WTC11 (cell line): ENCODE measurements around the gene VAV2. TPM values are rescaled to one million over a fixed set of nuclear protein-coding genes. Genes with fewer than 3 reads are reported as not detected.

ENCODE experiments used
- ATAC-seq: fragments of 200-7000 bp; cut with Tn5 transposase; 2 replicates; pipeline ENCODE4 v1.10.0; 2021; ENCODE audit warnings: mild to moderate bottlenecking, moderate library complexity
- CTCF ChIA-PET: fragments of 300-600 bp; sonication (Branson Sonifier 250); formaldehyde crosslinking; loops from one replicate; lab custom pipeline; 2021; ENCODE audit warnings: antibody characterized with exemption; lab: Charles Lee
- POLR2A ChIA-PET: fragments of 350-600 bp; sonication (Branson Sonifier 250); formaldehyde crosslinking; loops from one replicate; lab custom pipeline; 2021; ENCODE audit warnings: antibody characterized with exemption; lab: Charles Lee
- DNase-seq: peaks from one replicate; pipeline ENCODE4 v3.0.0; 2021; ENCODE audit warnings: low spot score
- H3K27ac Mint-ChIP-seq: 2 replicates; pipeline ENCODE4 v1.8.0; 2021; ENCODE audit warnings: mixed read lengths
- H3K27me3 Mint-ChIP-seq: 2 replicates; pipeline ENCODE4 v1.8.0; 2021; ENCODE audit warnings: low read depth, mild to moderate bottlenecking, moderate library complexity, mixed read lengths
- H3K36me3 Mint-ChIP-seq: 2 replicates; pipeline ENCODE4 v1.8.0; 2021; ENCODE audit warnings: mixed read lengths
- H3K4me1 Mint-ChIP-seq: 2 replicates; pipeline ENCODE4 v1.8.0; 2022; ENCODE audit warnings: mixed read lengths
- H3K4me3 Mint-ChIP-seq: 2 replicates; pipeline ENCODE4 v1.8.0; 2021; ENCODE audit warnings: mild to moderate bottlenecking, moderate library complexity, mixed read lengths
- H3K9me3 Mint-ChIP-seq: 2 replicates; pipeline ENCODE4 v1.8.0; 2021; ENCODE audit warnings: mixed read lengths
- CREB1 ChIP-seq: sonication (generic); formaldehyde crosslinking; IDR thresholded peaks from 2 replicates; pipeline ENCODE4 v1.8.0; 2023; ENCODE audit warnings: mild to moderate bottlenecking, missing genetic modification reagents
- CTCF ChIP-seq: fragments of 200-600 bp; IDR thresholded peaks from 2 replicates; pipeline ENCODE4 v1.8.0; 2022; ENCODE audit warnings: antibody characterized with exemption
- EMX1 ChIP-seq: fragments of 250-450 bp; sonication (Bioruptor Pico); IDR thresholded peaks from 2 replicates; pipeline ENCODE4 v1.8.0; 2021; ENCODE audit warnings: mild to moderate bottlenecking
- FOXJ3 ChIP-seq: sonication (generic); formaldehyde crosslinking; IDR thresholded peaks from 2 replicates; pipeline ENCODE4 v1.9.0; 2021; ENCODE audit warnings: missing genetic modification reagents, mild to moderate bottlenecking, borderline replicate concordance
- FOXP1 ChIP-seq: sonication (generic); formaldehyde crosslinking; IDR thresholded peaks from 2 replicates; pipeline ENCODE4 v1.8.0; 2022; ENCODE audit warnings: missing genetic modification reagents, mild to moderate bottlenecking, moderate library complexity, borderline replicate concordance
- GRHL2 ChIP-seq: fragments of 250-450 bp; sonication (Bioruptor Pico); IDR thresholded peaks from 2 replicates; pipeline ENCODE4 v1.8.0; 2022; ENCODE audit warnings: mild to moderate bottlenecking, moderate library complexity; ENCODE audit not compliant: insufficient replicate concordance, severe bottlenecking
- GTF2I ChIP-seq: fragments of 250-450 bp; sonication (Bioruptor Pico); conservative IDR thresholded peaks from 2 replicates; pipeline ENCODE4 v1.4.0; 2021; ENCODE audit warnings: mild to moderate bottlenecking
- IRF2 ChIP-seq: sonication (generic); formaldehyde crosslinking; IDR thresholded peaks from 2 replicates; pipeline ENCODE4 v1.8.0; 2022; ENCODE audit warnings: low read depth, missing genetic modification reagents, borderline replicate concordance
- KAT7 ChIP-seq: sonication (generic); formaldehyde crosslinking; IDR thresholded peaks from 2 replicates; pipeline ENCODE4 v1.8.1; 2023; ENCODE audit warnings: missing genetic modification reagents, mild to moderate bottlenecking, borderline replicate concordance
- MLX ChIP-seq: sonication (generic); formaldehyde crosslinking; IDR thresholded peaks from 2 replicates; pipeline ENCODE4 v1.8.1; 2023; ENCODE audit warnings: mild to moderate bottlenecking, missing genetic modification reagents, moderate library complexity
- MXD4 ChIP-seq: fragments of 250-450 bp; sonication (Bioruptor Pico); IDR thresholded peaks from 2 replicates; pipeline ENCODE4 v1.8.0; 2021; ENCODE audit warnings: mild to moderate bottlenecking, moderate library complexity, borderline replicate concordance
- NFE2L1 ChIP-seq: sonication (generic); formaldehyde crosslinking; IDR thresholded peaks from 2 replicates; pipeline ENCODE4 v1.8.1; 2023; ENCODE audit warnings: missing genetic modification reagents
- NFYB ChIP-seq: sonication (generic); formaldehyde crosslinking; conservative IDR thresholded peaks from 2 replicates; pipeline ENCODE4 v1.8.0; 2022; ENCODE audit warnings: low read depth, missing genetic modification reagents
- PRRX2 ChIP-seq: fragments of 250-450 bp; sonication (Bioruptor Pico); IDR thresholded peaks from 2 replicates; pipeline ENCODE4 v1.8.0; 2021; ENCODE audit warnings: mild to moderate bottlenecking
- RORB ChIP-seq: fragments of 250-450 bp; sonication (Bioruptor Pico); IDR thresholded peaks from 2 replicates; pipeline ENCODE4 v1.9.0; 2021; ENCODE audit warnings: mild to moderate bottlenecking
- SMAD4 ChIP-seq: sonication (generic); formaldehyde crosslinking; IDR thresholded peaks from 2 replicates; pipeline ENCODE4 v1.8.0; 2022; ENCODE audit warnings: mild to moderate bottlenecking, missing genetic modification reagents
- SOX15 ChIP-seq: fragments of 250-450 bp; sonication (Bioruptor Pico); IDR thresholded peaks from 2 replicates; pipeline ENCODE4 v1.9.0; 2021; ENCODE audit warnings: mild to moderate bottlenecking
- SP1 ChIP-seq: sonication (generic); formaldehyde crosslinking; conservative IDR thresholded peaks from 2 replicates; pipeline ENCODE4 v1.8.1; 2022; ENCODE audit warnings: missing genetic modification reagents
- TEAD4 ChIP-seq: sonication (generic); formaldehyde crosslinking; IDR thresholded peaks from 2 replicates; pipeline ENCODE4 v1.8.0; 2022; ENCODE audit warnings: mild to moderate bottlenecking, missing genetic modification reagents
- TP53 ChIP-seq: sonication (generic); formaldehyde crosslinking; IDR thresholded peaks from 2 replicates; pipeline ENCODE4 v1.8.1; 2023; ENCODE audit warnings: mild to moderate bottlenecking, missing genetic modification reagents
- ZBTB21 ChIP-seq: sonication (generic); formaldehyde crosslinking; IDR thresholded peaks from 2 replicates; pipeline ENCODE4 v1.8.1; 2023; ENCODE audit warnings: mild to moderate bottlenecking, missing genetic modification reagents, borderline replicate concordance
- ZNF121 ChIP-seq: sonication (generic); formaldehyde crosslinking; IDR thresholded peaks from 2 replicates; pipeline ENCODE4 v1.8.0; 2023; ENCODE audit warnings: missing genetic modification reagents
- ZNF317 ChIP-seq: sonication (generic); formaldehyde crosslinking; IDR thresholded peaks from 2 replicates; pipeline ENCODE4 v1.8.1; 2023; ENCODE audit warnings: low read depth, mild to moderate bottlenecking, moderate library complexity, missing genetic modification reagents, borderline replicate concordance
- ZNF423 ChIP-seq: fragments of 250-450 bp; sonication (Bioruptor Pico); IDR thresholded peaks from 2 replicates; pipeline ENCODE4 v2.1.2; 2022; ENCODE audit warnings: mild to moderate bottlenecking, moderate library complexity
- ZNF532 ChIP-seq: fragments of 250-450 bp; sonication (Bioruptor Pico); IDR thresholded peaks from 2 replicates; pipeline ENCODE4 v1.9.0; 2021; ENCODE audit warnings: mild to moderate bottlenecking, borderline replicate concordance
- total RNA-seq: library from RNA; stranded (reverse); gene quantifications from 3 replicates; pipeline ENCODE4 v1.2.3, GENCODE V29; 2021

VAV2 gene
- total RNA-seq, 1 experiment from 2014 or later: 39.7 TPM

- TF ChIP-seq TEAD4 (CRISPR knock-in tag) (no peak), GTF2I (CRISPR knock-in tag) (no peak), PRRX2 (CRISPR knock-in tag) (no peak), ZNF532 (no peak), NFYB (CRISPR knock-in tag) (no peak)
- ChIA-PET CTCF (interaction anchor here (0.8 to 2.1 kb wide), 3 partner anchors 13 to 162 kb away, joined by 3 to 14 read pairs (median 4); partner anchors contain the start of gene BRD3OS), POLR2A (no interaction called here)
- peaks cover 19% of the 10 kb centered on the region for H3K9me3 Mint-ChIP-seq
- peak overlapping the region; percentile 74 for H3K27ac Mint-ChIP-seq
- no peaks in the 10 kb centered on the region for H3K27me3 Mint-ChIP-seq
- H3K36me3 Mint-ChIP-seq: peaks cover 22% of the 10 kb centered on the region
- ATAC-seq: no peak
- H3K4me1 Mint-ChIP-seq: peaks cover 12% of the 10 kb centered on the region
- no peak overlapping the region for H3K4me3 Mint-ChIP-seq
- no peak for DNase-seq
Observed at GRCh38 chr9:133863257-133863592, 128.9 kb downstream of the VAV2 start.

GRCh38 chr9:133862585-133863256 lies 129.4 kb downstream of the VAV2 start:
- Mint-ChIP-seq H3K9me3 (peaks cover 19% of the 10 kb centered on the region), H3K27ac (peak overlapping the region; percentile 74), H3K4me1 (peaks cover 12% of the 10 kb centered on the region)
- CTCF ChIA-PET: interaction anchor here (1.1 to 1.4 kb wide), 2 partner anchors 14 to 162 kb away, joined by 4 to 6 read pairs; partner anchors contain the start of gene BRD3OS
- ATAC-seq (no peak), DNase-seq (no peak)
- TF ChIP-seq SP1 (no peak), EMX1 (CRISPR knock-in tag) (no peak)
- TF ChIP-seq, all 79 proteins: peak for 0
- no peak overlapping the region for H3K4me3 Mint-ChIP-seq
- peaks cover 22% of the 10 kb centered on the region for H3K36me3 Mint-ChIP-seq
- POLR2A ChIA-PET: no interaction called here
- H3K27me3 Mint-ChIP-seq: no peaks in the 10 kb centered on the region

GRCh38 chr9:133861692-133862091 lies 130.4 kb downstream of the VAV2 start:
- no peak overlapping the region for H3K27ac Mint-ChIP-seq
- TF ChIP-seq MXD4 (no peak), ZNF317 (no peak), TEAD4 (CRISPR knock-in tag) (no peak), CTCF (no peak), EMX1 (CRISPR knock-in tag) (no peak), NFE2L1 (CRISPR knock-in tag) (no peak)

GRCh38 chr9:133861086-133861485 lies 131.0 kb downstream of the VAV2 start:
- Mint-ChIP-seq H3K36me3 (peaks cover 27% of the 10 kb centered on the region), H3K27me3 (no peaks in the 10 kb centered on the region), H3K27ac (no peak overlapping the region), H3K4me1 (peaks cover 12% of the 10 kb centered on the region), H3K9me3 (peaks cover 16% of the 10 kb centered on the region), H3K4me3 (no peak overlapping the region)
- DNase-seq (no peak), ATAC-seq (no peak)
- POLR2A ChIA-PET: no interaction called here
- CTCF ChIA-PET: interaction anchor here (0.9 to 1.3 kb wide), 3 partner anchors 12 to 132 kb away, joined by 3 to 4 read pairs (median 4); no protein-coding TSS in a partner anchor
- TF ChIP-seq MLX (no peak), TP53 (CRISPR knock-in tag) (no peak), FOXJ3 (CRISPR knock-in tag) (no peak), RORB (no peak), ZNF121 (CRISPR knock-in tag) (no peak), SOX15 (no peak), ZBTB21 (CRISPR knock-in tag) (no peak), SMAD4 (no peak), ZNF423 (CRISPR knock-in tag) (no peak), IRF2 (CRISPR knock-in tag) (no peak), FOXP1 (CRISPR knock-in tag) (no peak), GRHL2 (no peak), KAT7 (CRISPR knock-in tag) (no peak), CREB1 (no peak)

More at GRCh38 chr9:133861692-133862091, 130.4 kb downstream of the VAV2 start:
- peaks cover 12% of the 10 kb centered on the region for H3K4me1 Mint-ChIP-seq
- ChIA-PET CTCF (interaction anchor here (0.6 to 1.4 kb wide), 5 partner anchors 11 to 132 kb away, joined by 3 to 6 read pairs (median 4); no protein-coding TSS in a partner anchor), POLR2A (no interaction called here)
- peaks cover 19% of the 10 kb centered on the region for H3K9me3 Mint-ChIP-seq
- no peak for ATAC-seq
- peaks cover 27% of the 10 kb centered on the region for H3K36me3 Mint-ChIP-seq
- no peak overlapping the region for H3K4me3 Mint-ChIP-seq
- H3K27me3 Mint-ChIP-seq: no peaks in the 10 kb centered on the region
- DNase-seq: no peak
